DOHH2 (cell line): Measurements from ENCODE around the gene MADCAM1.

ENCODE experiments used
- CTCF ChIP-seq: fragments of 200-600 bp; sonication (generic); IDR thresholded peaks from one replicate; pipeline ENCODE4 v1.5.1; 2014; ENCODE audit warnings: antibody characterized with exemption, mild to moderate bottlenecking, low read depth, low read length; ENCODE audit not compliant: poor library complexity, severe bottlenecking
- EZH2phosphoT487 ChIP-seq: fragments of 200-600 bp; sonication (generic); IDR thresholded peaks from 2 replicates; pipeline ENCODE4 v1.6.1; 2017; ENCODE audit warnings: borderline replicate concordance, mild to moderate bottlenecking, antibody characterized with exemption, low read length, moderate library complexity, mixed read lengths

GRCh38 chr19:495081-495401, 1.2 kb upstream of the MADCAM1 start:
- TF ChIP-seq CTCF (no peak), EZH2phosphoT487 (no peak)
